ENCODE measurements around the gene ZMIZ1.

The ZMIZ1 gene

DNA sequence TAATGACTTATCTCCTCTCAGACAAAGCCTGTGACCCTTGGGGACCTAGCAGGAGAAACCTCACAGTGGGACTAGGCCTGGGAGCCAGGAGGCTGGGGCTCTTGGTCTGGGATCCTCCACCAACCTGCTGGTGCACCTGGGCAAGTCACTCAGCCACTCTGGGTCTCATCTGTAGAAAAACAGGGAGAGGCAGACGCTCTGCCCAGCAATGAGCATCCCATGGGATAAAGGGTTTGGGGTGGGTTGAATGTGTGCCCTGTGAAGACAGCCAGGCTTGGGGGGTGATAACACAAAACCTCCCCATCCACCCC is 81.6 kb downstream of the ZMIZ1 start:
- DNase-seq = no peak
- peaks cover 6% of the 10 kb centered on the region for H3K36me3 ChIP-seq
- no peaks in the 10 kb centered on the region for H3K9me3 ChIP-seq
- no peaks in the 10 kb centered on the region for H3K27me3 ChIP-seq
- peaks cover 67% of the 10 kb centered on the region for H3K4me1 ChIP-seq
- H3K4me3 ChIP-seq (ENCODE audit: low read depth, low read length) = no peak overlapping the region
- TF ChIP-seq, protein P1, sequence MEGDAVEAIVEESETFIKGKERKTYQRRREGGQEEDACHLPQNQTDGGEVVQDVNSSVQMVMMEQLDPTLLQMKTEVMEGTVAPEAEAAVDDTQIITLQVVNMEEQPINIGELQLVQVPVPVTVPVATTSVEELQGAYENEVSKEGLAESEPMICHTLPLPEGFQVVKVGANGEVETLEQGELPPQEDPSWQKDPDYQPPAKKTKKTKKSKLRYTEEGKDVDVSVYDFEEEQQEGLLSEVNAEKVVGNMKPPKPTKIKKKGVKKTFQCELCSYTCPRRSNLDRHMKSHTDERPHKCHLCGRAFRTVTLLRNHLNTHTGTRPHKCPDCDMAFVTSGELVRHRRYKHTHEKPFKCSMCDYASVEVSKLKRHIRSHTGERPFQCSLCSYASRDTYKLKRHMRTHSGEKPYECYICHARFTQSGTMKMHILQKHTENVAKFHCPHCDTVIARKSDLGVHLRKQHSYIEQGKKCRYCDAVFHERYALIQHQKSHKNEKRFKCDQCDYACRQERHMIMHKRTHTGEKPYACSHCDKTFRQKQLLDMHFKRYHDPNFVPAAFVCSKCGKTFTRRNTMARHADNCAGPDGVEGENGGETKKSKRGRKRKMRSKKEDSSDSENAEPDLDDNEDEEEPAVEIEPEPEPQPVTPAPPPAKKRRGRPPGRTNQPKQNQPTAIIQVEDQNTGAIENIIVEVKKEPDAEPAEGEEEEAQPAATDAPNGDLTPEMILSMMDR (IDR thresholded peaks at IDR 0.05; ENCODE audit: low read depth, low read length) = no peak

- peaks cover 73% of the 10 kb centered on the region for H3K4me1 ChIP-seq
These were observed 83.7 kb downstream of the ZMIZ1 start for GRCh38 chr10:79152423-79152817.

GRCh38 chr10:79153745-79154144 is 85.0 kb downstream of the ZMIZ1 start:
- peaks cover 73% of the 10 kb centered on the region for H3K4me1 ChIP-seq
- TF ChIP-seq, protein P1 (IDR thresholded peaks at IDR 0.05; ENCODE audit: low read depth, low read length) = no peak
- DNase-seq = no peak

More at GRCh38 chr10:79152423-79152817, 83.7 kb downstream of the ZMIZ1 start:
- no peak for DNase-seq
- Histone ChIP-seq H3K4me3 (ENCODE audit: low read depth, low read length) (no peak overlapping the region), H3K36me3 (peaks cover 6% of the 10 kb centered on the region), H3K9me3 (no peaks in the 10 kb centered on the region), H3K27me3 (no peaks in the 10 kb centered on the region)
- TF ChIP-seq, protein P1 (IDR thresholded peaks at IDR 0.05; ENCODE audit: low read depth, low read length) = no peak

DNA sequence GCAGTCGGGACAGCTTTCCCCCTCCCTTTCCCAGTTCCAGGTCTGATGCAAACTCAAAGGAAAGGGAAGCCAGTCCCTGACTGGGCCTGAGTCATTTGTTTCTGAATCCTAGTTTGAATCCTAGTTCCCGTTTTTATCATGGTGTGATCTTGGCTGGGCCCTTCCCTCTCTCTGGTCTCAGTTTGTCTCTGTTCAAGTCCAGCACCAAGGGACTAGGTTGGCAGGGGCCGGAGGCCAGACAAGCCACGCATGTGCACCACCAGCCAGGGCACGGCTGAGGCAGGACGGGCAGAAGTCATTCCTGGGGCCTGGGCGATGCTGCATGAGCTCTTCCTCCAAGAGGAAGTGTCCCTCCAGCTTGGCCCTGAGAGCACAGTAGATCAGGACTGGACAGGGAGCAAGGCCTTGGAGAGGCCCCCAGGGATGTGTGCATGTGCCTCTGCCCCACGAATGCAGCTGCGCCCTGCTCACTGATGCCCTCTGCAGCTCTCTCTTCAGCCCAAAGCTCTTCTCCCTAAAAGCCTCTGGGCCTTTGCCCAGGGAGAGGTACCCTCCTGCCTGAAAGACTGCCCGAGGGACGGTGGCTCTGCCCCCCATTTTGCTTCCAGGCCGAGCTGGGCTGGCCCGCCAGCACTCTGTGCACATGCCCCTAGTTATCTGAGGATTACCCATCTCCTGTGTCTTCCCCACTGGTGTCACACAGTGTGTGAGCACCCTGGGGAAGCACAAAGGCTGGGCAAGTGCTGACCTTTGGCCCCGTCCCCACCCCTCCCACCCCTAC is 86.7 kb downstream of the ZMIZ1 start:
- H3K9me3 ChIP-seq = no peaks in the 10 kb centered on the region
- DNase-seq = no peak
- peaks cover 74% of the 10 kb centered on the region for H3K4me1 ChIP-seq
- TF ChIP-seq, protein P1 (IDR thresholded peaks at IDR 0.05; ENCODE audit: low read depth, low read length) = no peak
- H3K4me3 ChIP-seq (ENCODE audit: low read depth, low read length) = no peak overlapping the region
- no peaks in the 10 kb centered on the region for H3K27me3 ChIP-seq
- peaks cover 6% of the 10 kb centered on the region for H3K36me3 ChIP-seq

More at GRCh38 chr10:79153745-79154144, 85.0 kb downstream of the ZMIZ1 start:
- Histone ChIP-seq H3K4me3 (ENCODE audit: low read depth, low read length) (no peak overlapping the region), H3K36me3 (peaks cover 6% of the 10 kb centered on the region), H3K9me3 (no peaks in the 10 kb centered on the region), H3K27me3 (no peaks in the 10 kb centered on the region)

DNA sequence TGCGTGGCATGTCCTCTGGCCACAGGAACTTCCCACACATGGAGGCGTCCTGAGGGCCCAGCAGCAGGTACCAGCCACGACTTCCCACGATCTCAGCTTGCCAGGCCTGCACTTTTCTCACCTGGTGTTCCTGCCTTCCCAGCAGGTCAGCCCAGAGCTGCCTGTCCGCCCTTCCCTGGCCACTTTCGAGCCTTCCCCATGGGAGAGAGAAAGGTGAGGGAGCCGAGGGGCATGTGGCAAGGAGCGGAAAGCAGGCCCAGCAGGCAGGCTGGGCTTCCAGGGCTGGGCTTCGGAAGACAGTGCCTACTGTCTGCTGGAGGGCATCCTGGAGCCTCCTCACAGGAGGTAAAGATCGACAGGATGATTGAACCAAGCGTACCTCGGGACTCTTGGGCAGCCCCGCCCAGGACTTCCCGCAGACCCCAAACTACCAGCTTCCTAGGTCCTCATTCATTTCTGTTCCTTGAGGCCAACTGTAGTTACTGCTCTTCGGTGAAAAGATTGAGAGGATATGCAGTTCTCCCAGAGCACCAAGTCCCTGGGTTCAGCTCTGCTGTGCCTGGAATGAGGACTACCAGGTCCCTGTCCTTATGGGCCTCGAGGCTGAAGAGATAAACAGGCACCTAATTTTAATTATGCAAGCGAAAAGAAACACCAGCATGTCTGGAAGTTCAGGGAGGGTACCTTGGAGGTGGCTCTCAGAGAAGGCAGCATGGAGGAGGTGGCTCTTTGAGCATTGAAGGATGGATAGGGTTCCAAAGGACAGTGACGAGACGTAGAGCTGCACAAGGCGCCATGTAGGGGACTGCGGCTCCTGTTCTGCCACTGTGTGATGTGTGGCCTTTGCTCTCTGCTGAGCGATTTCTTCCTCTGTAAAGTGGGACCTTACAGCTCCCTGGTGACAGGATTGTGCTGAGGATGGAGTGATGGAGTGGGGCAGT is 87.8 kb downstream of the ZMIZ1 start:
- H3K36me3 ChIP-seq = peaks cover 7% of the 10 kb centered on the region
- TF ChIP-seq, protein P1 (IDR thresholded peaks at IDR 0.05; ENCODE audit: low read depth, low read length) = no peak
- H3K4me1 ChIP-seq = peaks cover 73% of the 10 kb centered on the region
- no peak overlapping the region for H3K4me3 ChIP-seq (ENCODE audit: low read depth, low read length)
- H3K9me3 ChIP-seq = no peaks in the 10 kb centered on the region
- DNase-seq = no peak
- no peaks in the 10 kb centered on the region for H3K27me3 ChIP-seq

DNA sequence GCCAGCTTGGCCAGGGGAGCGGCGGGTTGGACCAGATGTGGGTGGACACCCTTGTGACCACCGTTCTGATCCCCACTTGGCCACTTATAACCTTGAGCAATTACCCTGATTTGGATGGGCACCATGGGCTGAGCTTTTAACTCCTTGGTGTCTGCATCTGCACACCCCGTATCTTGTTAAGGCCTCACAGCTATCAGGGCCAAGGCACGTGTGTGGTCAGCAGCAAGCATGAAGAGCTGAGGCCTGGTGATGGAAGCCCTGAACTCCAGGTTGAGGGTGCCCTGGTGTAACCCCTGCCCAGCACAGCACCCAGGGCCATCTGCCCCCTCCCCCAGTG is 89.2 kb downstream of the ZMIZ1 start:
- Histone ChIP-seq H3K4me1 (peaks cover 62% of the 10 kb centered on the region), H3K4me3 (ENCODE audit: low read depth, low read length) (no peak overlapping the region), H3K9me3 (no peaks in the 10 kb centered on the region), H3K27me3 (no peaks in the 10 kb centered on the region), H3K36me3 (peaks cover 21% of the 10 kb centered on the region)
- no peak for DNase-seq
- TF ChIP-seq, protein P1 (IDR thresholded peaks at IDR 0.05; ENCODE audit: low read depth, low read length) = no peak
